ENCODE data around the gene FOXG1.
A peak's percentile ranks its signal among the peaks of the same experiment; 100 is the strongest.

Gene FOXG1

GRCh38 chr14:28777471-28778137 lies 11.0 kb downstream of the FOXG1 start:
- DNase-seq, result no peak

- DNase-seq, result peak; percentile 52
Measured at GRCh38 chr14:28778138-28779117, 11.8 kb downstream of the FOXG1 start.

- DNase-seq, result no peak
Measured at GRCh38 chr14:28779456-28779855, 12.9 kb downstream of the FOXG1 start.

- peak; percentile 58 for DNase-seq
Measured at GRCh38 chr14:28780843-28781820, 14.5 kb downstream of the FOXG1 start.

GRCh38 chr14:28782301-28782700 lies 15.7 kb downstream of the FOXG1 start:
- no peak for DNase-seq

GRCh38 chr14:28783664-28784063 lies 17.1 kb downstream of the FOXG1 start:
- no peak for DNase-seq

GRCh38 chr14:28784096-28785048 lies 17.8 kb downstream of the FOXG1 start:
- no peak for DNase-seq

GRCh38 chr14:28785096-28785952 lies 18.7 kb downstream of the FOXG1 start:
- peak; percentile 85 for DNase-seq

- no peak for DNase-seq
Measured at GRCh38 chr14:28807518-28807917, 40.9 kb downstream of the FOXG1 start.

GRCh38 chr14:28813810-28814209 lies 47.2 kb downstream of the FOXG1 start:
- DNase-seq, result no peak
